ENCODE measurements around the gene FOXI3. TPM values are rescaled to one million over a fixed set of nuclear protein-coding genes. Genes with fewer than 3 reads are reported as not detected.

The FOXI3 gene

DNA sequence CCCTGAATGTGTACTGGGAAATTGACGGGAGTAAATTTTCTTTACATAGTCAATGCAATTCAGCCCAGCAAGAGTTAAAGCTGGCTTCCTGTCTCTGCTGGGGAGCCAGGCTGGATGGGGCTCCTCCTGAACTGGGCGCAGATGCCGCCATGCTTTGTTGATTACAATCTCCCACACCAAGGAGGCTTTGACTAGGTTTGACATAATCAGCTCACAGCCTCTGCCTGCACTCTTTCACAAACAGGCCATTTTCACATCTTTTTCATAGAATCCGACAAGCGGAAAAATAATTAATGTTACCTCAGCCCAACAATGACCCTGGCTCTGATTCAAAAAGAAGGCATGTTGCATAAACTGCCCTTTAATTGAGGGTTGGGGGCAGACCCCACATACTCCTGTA lies 54.3 kb downstream of the FOXI3 start:
- H4K91ac ChIP-seq (ENCODE audit: low read length): no peak overlapping the region
- no peak overlapping the region for H3K23ac ChIP-seq (ENCODE audit: low read length in 2 of 2)
- H2BK12ac ChIP-seq (ENCODE audit: low read length in 2 of 2): no peak overlapping the region
- H3K27me3 ChIP-seq (ENCODE audit: control insufficient read depth in 1 of 2, insufficient read depth in 1 of 2, low read length in 2 of 2): peaks cover 0 to 4% of the 10 kb centered on the region in 2 experiments
- H3K14ac ChIP-seq (ENCODE audit: low read length in 2 of 2): no peak overlapping the region
- no peak overlapping the region for H3K27ac ChIP-seq (ENCODE audit: low read length, poor library complexity, severe bottlenecking)
- H2BK120ac ChIP-seq (ENCODE audit: low read depth, low read length): no peak overlapping the region
- H3K79me1 ChIP-seq (replicated peaks; ENCODE audit: low read length, poor library complexity, severe bottlenecking): no peaks in the 10 kb centered on the region
- H2AK5ac ChIP-seq (ENCODE audit: low read length, severe bottlenecking): no peak overlapping the region
- H3K4ac ChIP-seq (ENCODE audit: low read depth in 1 of 2, low read length in 2 of 2): no peak overlapping the region
- no peak overlapping the region for H3K18ac ChIP-seq (ENCODE audit: low read depth in 1 of 2, low read length in 2 of 2)
- H2BK5ac ChIP-seq (ENCODE audit: low read depth, low read length, poor library complexity, severe bottlenecking): no peak overlapping the region
- DNase-seq: no peak
- no peaks in the 10 kb centered on the region for H3K9me3 ChIP-seq (ENCODE audit: control insufficient read depth, low read length)
- no peak overlapping the region for H3K4me2 ChIP-seq (ENCODE audit: low read length, poor library complexity, severe bottlenecking)
- no peak overlapping the region for H2BK15ac ChIP-seq (ENCODE audit: low read depth, poor library complexity, severe bottlenecking)
- no peak overlapping the region for H3K4me3 ChIP-seq (ENCODE audit: insufficient read depth in 1 of 2, low read depth in 1 of 2, low read length in 2 of 2)
- H4K8ac ChIP-seq (ENCODE audit: low read length): no peak overlapping the region
- 77% methylated on average over 5 of the region's 5 CpGs for WGBS
- H3K9ac ChIP-seq (ENCODE audit: low read length): no peak overlapping the region
- no peaks in the 10 kb centered on the region for H3K36me3 ChIP-seq (ENCODE audit: control insufficient read depth in 1 of 2, insufficient read depth in 2 of 2, low read depth in 1 of 2, low read length in 2 of 2)
- no peaks in the 10 kb centered on the region for H3K4me1 ChIP-seq (ENCODE audit: control insufficient read depth, insufficient read depth, low read depth, low read length)
- H2AFZ ChIP-seq (ENCODE audit: low read depth, low read length): no peak overlapping the region

Small RNAs within 50 kb of the gene (small RNA-seq; reads per million reads assigned to genes)
- gene RNU6-1007P (ENCODE audit: low read depth): not detected

Measured in mesenchymal stem cell (in vitro differentiated cells and primary cell).